Psoas muscle (tissue), 8 donors: ENCODE results near the gene RWDD2A. TPM values are rescaled to one million over a fixed set of nuclear protein-coding genes. Genes with fewer than 3 reads are reported as not detected.

Experiments used
- ATAC-seq, 4 donors: fragments of 200-7000 bp; cut with Tn5 transposase; one replicate each; pipeline ENCODE4 v1.9.1; 2020; ENCODE audit warnings: moderate library complexity in 3 of 4, mild to moderate bottlenecking in 2 of 4
- DNase-seq, 2 donors: peaks; one replicate each; pipeline ENCODE4 v3.0.0-alpha.2; 2020
- H3K27ac ChIP-seq: fragments of 200-600 bp; one replicate; pipeline ENCODE4 v1.8.0; 2022
- H3K27me3 ChIP-seq, 3 donors: fragments of 200-600 bp in 1 of 3; one replicate each; pipeline versions ENCODE4 v1.6.1 to v1.8.0; 2013 to 2022; ENCODE audit warnings: low read length in 2 of 3, mild to moderate bottlenecking in 2 of 3, moderate library complexity in 1 of 3; ENCODE audit not compliant: insufficient read depth in 3 of 3
- H3K36me3 ChIP-seq, 2 donors: fragments of 200-600 bp in 1 of 2; one replicate each; pipeline versions ENCODE4 v1.6.1 to v1.8.0; 2013 to 2022; ENCODE audit warnings: low read depth in 1 of 2, mild to moderate bottlenecking in 1 of 2, moderate library complexity in 1 of 2; ENCODE audit not compliant: insufficient read depth in 1 of 2
- H3K4me1 ChIP-seq: fragments of 200-600 bp; one replicate; pipeline ENCODE4 v1.8.0; 2022
- H3K4me3 ChIP-seq: fragments of 200-600 bp; one replicate; pipeline ENCODE4 v1.8.0; 2022; ENCODE audit warnings: mild to moderate bottlenecking
- H3K9me3 ChIP-seq: fragments of 200-600 bp; one replicate; pipeline ENCODE4 v1.8.0; 2022
- WGBS, 3 donors: extraction: QIAGEN DNeasy Blood & Tissue Kit; methylation state at CpG; one replicate each; pipeline versions ENCODE4 v1.1.6 to v1.1.7; 2013; 5-methylcytosine and 5-hydroxymethylcytosine counted together
- intact Hi-C, 2 donors: fragments of 100-400 bp; cut with DNase I; formaldehyde crosslinking; loops; one replicate each; pipeline versions ENCODE4 v1.11.0 to v1.14.2; 2022
- polyA plus RNA-seq, 3 donors: library from polyadenylated mRNA; stranded (reverse); fragments of 200-250 nt; gene quantifications; one replicate each; pipeline ENCODE4 v1.2.3, GENCODE V29; 2013
- total RNA-seq, 4 donors: library from RNA; stranded (reverse); fragmentation: NEBNext Ultra II Directional in 2 of 4; extraction: Animal tissue kit (Norgen Biotek cat#: 25700) in 2 of 4; gene quantifications; one replicate each; pipeline versions ENCODE4 v1.2.1 to v1.2.4, GENCODE V29; 2021 to 2023
- TF ChIP-seq, protein P1 (sequence below): fragments of 200-600 bp; IDR thresholded peaks from one replicate; pipeline ENCODE4 v1.8.0; 2022; ENCODE audit warnings: antibody characterized with exemption
- donor health status: healthy with polysubstance abuse.
- donor health status: DM: no; HTN: no; CAD: no; lungs with moderate emphysema.
- donor health status: Bipolar disorder and iron deficiency.
- donor health status: healthy.
- donor health status: DM: yes; HTN: yes; CAD: no.
- donor health status: DM: no; HTN: no; CAD: no.
- donor health status: DM: no; HTN: no; CAD: no.
- donor health status: DM: yes; HTN: yes; CAD: no.

The RWDD2A gene
- total and polyA plus RNA-seq, 7 donors = 1.3 to 2.6 (median 2.1) TPM

DNA sequence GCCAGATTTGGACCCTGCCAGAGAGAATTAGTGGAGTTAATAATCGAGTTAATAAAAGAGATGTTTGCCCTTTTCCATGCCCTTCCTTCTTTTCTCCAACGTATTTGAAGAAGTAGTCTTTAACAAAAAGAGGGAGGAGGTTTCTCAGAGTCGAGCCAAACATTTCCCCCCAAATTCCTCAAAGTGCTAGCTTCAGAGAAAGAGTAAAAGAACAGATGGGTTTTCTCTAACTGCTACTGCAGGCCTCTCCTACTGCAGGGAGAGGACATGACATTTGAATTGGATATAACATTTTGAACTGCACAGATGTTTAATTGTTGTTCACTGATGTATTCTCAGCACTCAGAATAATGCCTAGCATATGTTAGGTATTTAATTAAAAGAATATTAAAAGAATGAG, 25.5 kb downstream of the RWDD2A start:
- H3K27ac ChIP-seq = no peak overlapping the region
- no peak for DNase-seq
- H3K4me3 ChIP-seq = no peak overlapping the region
- 43 to 59% (median 55%) methylated on average over 3 of the region's 3 CpGs for WGBS, 3 donors
- TF ChIP-seq, protein P1, sequence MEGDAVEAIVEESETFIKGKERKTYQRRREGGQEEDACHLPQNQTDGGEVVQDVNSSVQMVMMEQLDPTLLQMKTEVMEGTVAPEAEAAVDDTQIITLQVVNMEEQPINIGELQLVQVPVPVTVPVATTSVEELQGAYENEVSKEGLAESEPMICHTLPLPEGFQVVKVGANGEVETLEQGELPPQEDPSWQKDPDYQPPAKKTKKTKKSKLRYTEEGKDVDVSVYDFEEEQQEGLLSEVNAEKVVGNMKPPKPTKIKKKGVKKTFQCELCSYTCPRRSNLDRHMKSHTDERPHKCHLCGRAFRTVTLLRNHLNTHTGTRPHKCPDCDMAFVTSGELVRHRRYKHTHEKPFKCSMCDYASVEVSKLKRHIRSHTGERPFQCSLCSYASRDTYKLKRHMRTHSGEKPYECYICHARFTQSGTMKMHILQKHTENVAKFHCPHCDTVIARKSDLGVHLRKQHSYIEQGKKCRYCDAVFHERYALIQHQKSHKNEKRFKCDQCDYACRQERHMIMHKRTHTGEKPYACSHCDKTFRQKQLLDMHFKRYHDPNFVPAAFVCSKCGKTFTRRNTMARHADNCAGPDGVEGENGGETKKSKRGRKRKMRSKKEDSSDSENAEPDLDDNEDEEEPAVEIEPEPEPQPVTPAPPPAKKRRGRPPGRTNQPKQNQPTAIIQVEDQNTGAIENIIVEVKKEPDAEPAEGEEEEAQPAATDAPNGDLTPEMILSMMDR = no peak
- H3K9me3 ChIP-seq = no peaks in the 10 kb centered on the region
- no peak for ATAC-seq
- H3K4me1 ChIP-seq = no peaks in the 10 kb centered on the region
- intact Hi-C loops = no loop called here
- no peaks in the 10 kb centered on the region for H3K27me3 ChIP-seq
- H3K36me3 ChIP-seq = peaks cover 0 to 40% of the 10 kb centered on the region in 2 donors

- DNase-seq = no peak
- Histone ChIP-seq H3K36me3 (peaks cover 0 to 46% of the 10 kb centered on the region in 2 donors), H3K4me3 (no peak overlapping the region), H3K27me3 (no peaks in the 10 kb centered on the region), H3K27ac (no peak overlapping the region), H3K9me3 (no peaks in the 10 kb centered on the region), H3K4me1 (no peaks in the 10 kb centered on the region)
- intact Hi-C loops = loop anchor here in 1 of 2 donors (5.0 kb wide), 1 partner anchor 292 kb away; the partner anchor contains the start of gene PRSS35
- ATAC-seq = peak in 1 of 4 donors; percentile 19
- TF ChIP-seq, protein P1 = no peak
Measured at GRCh38 chr6:83220121-83220520, 27.0 kb downstream of the RWDD2A start.

GRCh38 chr6:83221276-83221675, 28.1 kb downstream of the RWDD2A start:
- intact Hi-C loops = loop anchor here in 1 of 2 donors (5.0 kb wide), 1 partner anchor 291 kb away; the partner anchor contains the start of gene PRSS35
- DNase-seq = no peak
- Histone ChIP-seq H3K4me3 (no peak overlapping the region), H3K36me3 (peaks cover 0 to 36% of the 10 kb centered on the region in 2 donors), H3K4me1 (no peaks in the 10 kb centered on the region), H3K27me3 (no peaks in the 10 kb centered on the region), H3K9me3 (no peaks in the 10 kb centered on the region), H3K27ac (no peak overlapping the region)
- ATAC-seq = no peak
- TF ChIP-seq, protein P1 = no peak
- WGBS, 3 donors = 79 to 91% (median 82%) methylated on average over 1 of the region's 1 CpG

- Histone ChIP-seq H3K27me3 (no peaks in the 10 kb centered on the region), H3K9me3 (no peaks in the 10 kb centered on the region), H3K4me1 (no peaks in the 10 kb centered on the region), H3K27ac (no peak overlapping the region), H3K36me3 (peaks cover 0 to 37% of the 10 kb centered on the region in 2 donors), H3K4me3 (no peak overlapping the region)
- ATAC-seq (peak in 1 of 4 donors; percentile 53), DNase-seq (no peak)
- 21 to 28% (median 22%) methylated on average over 3 of the region's 3 CpGs for WGBS, 3 donors
- intact Hi-C loops = loop anchor here (2.0 to 5.0 kb wide), 2 partner anchors 290 to 293 kb away; partner anchors contain the start of gene PRSS35 (in 1 of the 2)
- TF ChIP-seq, protein P1 = peak; percentile 54
Measured at GRCh38 chr6:83221889-83222479, 28.8 kb downstream of the RWDD2A start.

DNA sequence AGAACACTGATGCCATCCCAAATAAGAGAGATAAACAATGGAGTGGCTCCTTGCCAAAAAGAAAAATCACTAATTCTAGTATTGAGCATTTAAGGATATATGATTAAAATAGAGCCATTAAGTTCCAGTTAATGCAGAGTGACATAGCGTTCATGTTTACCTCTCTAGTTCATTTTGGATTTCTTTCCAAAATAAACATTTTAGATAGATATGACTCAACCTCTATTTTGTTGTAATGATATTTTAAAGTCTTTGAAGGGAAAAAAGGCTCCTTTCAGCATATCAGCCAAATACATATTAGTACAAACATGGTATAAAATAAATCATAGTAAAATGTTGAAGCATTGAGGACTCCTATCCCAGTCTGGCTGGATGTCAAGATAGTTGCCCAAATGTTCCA, 33.4 kb downstream of the RWDD2A start:
- intact Hi-C loops = no loop called here

More for the DNA sequence above, 33.4 kb downstream of the RWDD2A start:
- H3K27me3 ChIP-seq = no peaks in the 10 kb centered on the region
- 73 to 80% (median 77%) methylated on average over 1 of the region's 1 CpG for WGBS, 3 donors
- H3K36me3 ChIP-seq = peaks cover 0 to 44% of the 10 kb centered on the region in 2 donors
- DNase-seq = no peak
- H3K27ac ChIP-seq = no peak overlapping the region
- H3K9me3 ChIP-seq = no peaks in the 10 kb centered on the region
- H3K4me1 ChIP-seq = no peaks in the 10 kb centered on the region
- TF ChIP-seq, protein P1 = no peak
- no peak overlapping the region for H3K4me3 ChIP-seq
- ATAC-seq = no peak
